Endodermal cell (in vitro differentiated cells): Measurements from ENCODE around the gene IGIP. TPM values are rescaled to one million over a fixed set of nuclear protein-coding genes. Genes with fewer than 3 reads are reported as not detected.

Experiments
- DNase-seq: peaks from one replicate; pipeline ENCODE4 v3.0.0-alpha.2; 2017
- H3K27ac ChIP-seq: 2 replicates; pipeline ENCODE4 v1.5.1; 2013; ENCODE audit warnings: mild to moderate bottlenecking, low read depth, low read length, moderate library complexity
- H3K27me3 ChIP-seq: 2 replicates; pipeline ENCODE4 v1.6.1; 2013; ENCODE audit warnings: mild to moderate bottlenecking, low read length, moderate library complexity; ENCODE audit not compliant: insufficient read depth, control insufficient read depth, poor library complexity, severe bottlenecking
- H3K36me3 ChIP-seq: 2 replicates; pipeline ENCODE4 v1.7.0; 2013; ENCODE audit warnings: mild to moderate bottlenecking, low read length, moderate library complexity; ENCODE audit not compliant: control insufficient read depth, insufficient read depth
- H3K4me1 ChIP-seq: one replicate; pipeline ENCODE4 v1.7.0; 2013; ENCODE audit warnings: low read length; ENCODE audit not compliant: control insufficient read depth, insufficient read depth
- H3K4me3 ChIP-seq: 2 replicates; pipeline ENCODE4 v1.5.1; 2013; ENCODE audit warnings: mild to moderate bottlenecking, low read length, moderate library complexity
- H3K9ac ChIP-seq: 2 replicates; pipeline ENCODE4 v1.6.1; 2013; ENCODE audit warnings: mild to moderate bottlenecking, low read length, moderate library complexity; ENCODE audit not compliant: poor library complexity, severe bottlenecking; ENCODE audit errors: extremely low read depth
- H3K9me3 ChIP-seq: 2 replicates; pipeline ENCODE4 v1.6.1; 2013; ENCODE audit warnings: mild to moderate bottlenecking, low read length, moderate library complexity; ENCODE audit not compliant: control insufficient read depth
- H3K27ac Mint-ChIP-seq: 2 replicates; pipeline ENCODE4 v1.8.0; 2020; ENCODE audit warnings: mixed read lengths
- H3K27me3 Mint-ChIP-seq: 2 replicates; pipeline ENCODE4 v1.8.0; 2021; ENCODE audit warnings: mild to moderate bottlenecking, mixed read lengths; ENCODE audit not compliant: insufficient read depth
- H3K36me3 Mint-ChIP-seq: 2 replicates; pipeline ENCODE4 v1.8.0; 2020; ENCODE audit warnings: low read depth, mixed read lengths
- H3K4me1 Mint-ChIP-seq: 2 replicates; pipeline ENCODE4 v1.8.0; 2020; ENCODE audit warnings: mixed read lengths
- H3K4me3 Mint-ChIP-seq: 2 replicates; pipeline ENCODE4 v1.8.0; 2020; ENCODE audit warnings: mild to moderate bottlenecking, moderate library complexity, mixed read lengths
- H3K9me3 Mint-ChIP-seq: 2 replicates; pipeline ENCODE4 v1.8.0; 2020; ENCODE audit warnings: mild to moderate bottlenecking, mixed read lengths
- WGBS, 2 experiments: methylation state at CpG; one replicate each; pipeline versions ENCODE4 v1.1.5 to v1.1.7; 2013; ENCODE audit warnings: missing lambda C conversion rate in 2 of 2, mixed read lengths in 1 of 2; ENCODE audit not compliant: insufficient coverage in 1 of 2, insufficient read length in 1 of 2; 5-methylcytosine and 5-hydroxymethylcytosine counted together
- total RNA-seq, 2 donors: library from RNA; stranded (reverse); fragmentation: NEBNext Ultra II Directional in 1 of 2; extraction: Animal tissue kit (Norgen Biotek cat#: 25700) in 1 of 2; gene quantifications; 2 replicates in 1 of 2; 3 replicates in 1 of 2; pipeline ENCODE4 v1.2.1, GENCODE V29; 2021
- TF ChIP-seq, protein P1 (sequence below): fragments of 200-600 bp; sonication (generic); conservative IDR thresholded peaks from 2 replicates; pipeline ENCODE4 v1.5.0; 2021; ENCODE audit warnings: antibody characterized with exemption, mild to moderate bottlenecking

IGIP gene
- total RNA-seq, 2 donors from 2014 or later, result 2.0 to 2.5 TPM

DNA sequence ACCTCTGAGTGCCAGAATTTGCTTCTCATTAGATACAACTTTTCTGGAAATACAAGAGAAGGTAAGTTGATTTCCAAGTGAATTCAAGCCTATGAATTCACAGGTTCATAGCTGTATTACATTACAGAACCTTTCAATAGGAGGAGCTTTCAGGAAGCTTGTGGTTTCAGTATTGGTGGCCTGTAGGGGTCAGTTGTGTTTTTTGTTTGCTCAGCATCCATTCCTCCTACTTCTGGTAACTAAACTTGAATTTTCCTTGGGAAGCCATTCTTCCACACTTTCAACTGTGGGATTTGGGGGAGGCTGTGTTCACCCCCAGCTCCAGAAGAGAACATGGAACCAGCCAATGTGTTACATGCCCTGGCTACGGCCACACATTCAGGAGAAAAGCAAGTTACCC is 43.7 kb downstream of the IGIP start:
- H3K9ac ChIP-seq, result no peak overlapping the region
- WGBS, 2 experiments, result 93% methylated on average over 1 of the region's 1 CpG; no CpG with 5 or more reads in 1 of the 2 experiments
- peaks cover 8% of the 10 kb centered on the region for H3K4me1 ChIP-seq
- H3K36me3 ChIP-seq, result no peaks in the 10 kb centered on the region
- Mint-ChIP-seq H3K4me3 (no peak overlapping the region), H3K4me1 (peaks cover 24% of the 10 kb centered on the region), H3K9me3 (no peaks in the 10 kb centered on the region), H3K36me3 (no peaks in the 10 kb centered on the region), H3K27me3 (peaks cover 24% of the 10 kb centered on the region), H3K27ac (no peak overlapping the region)
- H3K27me3 ChIP-seq, result peaks cover 25% of the 10 kb centered on the region
- DNase-seq, result no peak
- H3K9me3 ChIP-seq, result no peaks in the 10 kb centered on the region
- TF ChIP-seq, protein P1, sequence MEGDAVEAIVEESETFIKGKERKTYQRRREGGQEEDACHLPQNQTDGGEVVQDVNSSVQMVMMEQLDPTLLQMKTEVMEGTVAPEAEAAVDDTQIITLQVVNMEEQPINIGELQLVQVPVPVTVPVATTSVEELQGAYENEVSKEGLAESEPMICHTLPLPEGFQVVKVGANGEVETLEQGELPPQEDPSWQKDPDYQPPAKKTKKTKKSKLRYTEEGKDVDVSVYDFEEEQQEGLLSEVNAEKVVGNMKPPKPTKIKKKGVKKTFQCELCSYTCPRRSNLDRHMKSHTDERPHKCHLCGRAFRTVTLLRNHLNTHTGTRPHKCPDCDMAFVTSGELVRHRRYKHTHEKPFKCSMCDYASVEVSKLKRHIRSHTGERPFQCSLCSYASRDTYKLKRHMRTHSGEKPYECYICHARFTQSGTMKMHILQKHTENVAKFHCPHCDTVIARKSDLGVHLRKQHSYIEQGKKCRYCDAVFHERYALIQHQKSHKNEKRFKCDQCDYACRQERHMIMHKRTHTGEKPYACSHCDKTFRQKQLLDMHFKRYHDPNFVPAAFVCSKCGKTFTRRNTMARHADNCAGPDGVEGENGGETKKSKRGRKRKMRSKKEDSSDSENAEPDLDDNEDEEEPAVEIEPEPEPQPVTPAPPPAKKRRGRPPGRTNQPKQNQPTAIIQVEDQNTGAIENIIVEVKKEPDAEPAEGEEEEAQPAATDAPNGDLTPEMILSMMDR, result peak; percentile 51
- no peak overlapping the region for H3K4me3 ChIP-seq
- no peak overlapping the region for H3K27ac ChIP-seq

DNA sequence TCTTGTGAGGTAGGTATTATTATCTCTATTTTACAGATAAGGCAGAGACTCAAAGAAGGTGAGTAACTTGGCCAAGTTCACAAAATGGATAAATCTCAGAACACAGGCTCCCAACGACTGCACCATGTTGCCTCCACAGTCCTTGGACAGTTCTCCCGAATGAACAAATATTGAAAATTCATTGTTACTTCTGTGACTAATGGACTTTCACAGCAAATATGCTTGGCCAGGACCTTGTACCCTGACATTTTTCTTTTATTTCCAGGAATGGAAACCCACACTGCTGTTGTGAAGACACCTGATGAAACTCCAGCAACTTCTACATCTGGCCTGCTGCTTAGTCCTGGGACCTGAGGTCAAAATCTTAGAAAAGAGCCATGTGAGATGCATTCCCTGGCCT is 46.7 kb downstream of the IGIP start:
- Histone ChIP-seq H3K27ac (no peak overlapping the region), H3K9ac (no peak overlapping the region), H3K9me3 (no peaks in the 10 kb centered on the region), H3K27me3 (peaks cover 25% of the 10 kb centered on the region), H3K4me1 (peaks cover 3% of the 10 kb centered on the region), H3K36me3 (no peaks in the 10 kb centered on the region), H3K4me3 (no peak overlapping the region)
- no peak overlapping the region for H3K4me3 Mint-ChIP-seq
- H3K27me3 Mint-ChIP-seq, result peaks cover 20% of the 10 kb centered on the region
- peaks cover 17% of the 10 kb centered on the region for H3K4me1 Mint-ChIP-seq
- H3K36me3 Mint-ChIP-seq, result no peaks in the 10 kb centered on the region
- DNase-seq, result no peak
- H3K27ac Mint-ChIP-seq, result no peak overlapping the region
- 89 to 92% methylated on average over 2 of the region's 2 CpGs for WGBS, 2 experiments
- TF ChIP-seq, protein P1, result no peak
- H3K9me3 Mint-ChIP-seq, result no peaks in the 10 kb centered on the region

DNA sequence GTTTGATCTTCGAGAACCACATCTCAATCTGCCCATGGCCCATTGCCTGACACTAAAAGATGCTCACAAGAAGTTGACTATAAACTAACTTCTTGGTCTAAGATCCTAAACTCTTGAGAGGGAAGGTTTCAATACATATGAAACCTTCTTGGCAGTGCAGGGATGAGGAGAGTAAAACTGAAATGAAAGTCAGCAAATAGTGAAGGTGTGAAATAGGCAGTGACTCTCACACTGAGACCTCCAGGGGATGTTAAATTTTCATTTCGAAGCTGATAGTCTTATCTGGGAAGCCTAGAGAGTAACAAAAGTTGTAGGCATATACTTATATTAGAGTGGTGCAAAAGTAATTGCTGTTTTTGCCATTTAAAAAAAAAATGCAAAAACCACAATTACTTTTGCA is 48.3 kb downstream of the IGIP start:
- no peak overlapping the region for H3K4me3 ChIP-seq
- peaks cover 25% of the 10 kb centered on the region for H3K27me3 ChIP-seq
- no peak overlapping the region for H3K9ac ChIP-seq
- H3K4me1 Mint-ChIP-seq, result peaks cover 17% of the 10 kb centered on the region
- no peak overlapping the region for H3K27ac Mint-ChIP-seq
- peaks cover 3% of the 10 kb centered on the region for H3K4me1 ChIP-seq
- no peaks in the 10 kb centered on the region for H3K36me3 Mint-ChIP-seq
- peak overlapping the region; percentile 88 for H3K4me3 Mint-ChIP-seq
- H3K27ac ChIP-seq, result no peak overlapping the region
- H3K27me3 Mint-ChIP-seq, result peaks cover 20% of the 10 kb centered on the region
- DNase-seq, result no peak
- no peaks in the 10 kb centered on the region for H3K9me3 ChIP-seq
- no peaks in the 10 kb centered on the region for H3K9me3 Mint-ChIP-seq
- no peaks in the 10 kb centered on the region for H3K36me3 ChIP-seq
- TF ChIP-seq, protein P1, result no peak
- WGBS, 2 experiments, result 98 to 100% methylated on average over 1 to 2 of the region's 2 CpGs
